GM19395 (cell line): ENCODE results near the gene DHRS4L2.
A peak's percentile ranks its signal among the peaks of the same experiment; 100 is the strongest.
"Not testable (repeated sequence)": the region's sequence is repeated elsewhere in the genome, so short reads cannot be mapped to it uniquely, and the experiment has no call there.

Source experiments
- ATAC-seq: cut with Tn5 transposase; IDR thresholded peaks from one replicate; pipeline ENCODE4 v1.9.1; 2021; ENCODE audit warnings: mild to moderate bottlenecking, moderate library complexity; ENCODE audit not compliant: unreplicated experiment

The DHRS4L2 gene

DNA sequence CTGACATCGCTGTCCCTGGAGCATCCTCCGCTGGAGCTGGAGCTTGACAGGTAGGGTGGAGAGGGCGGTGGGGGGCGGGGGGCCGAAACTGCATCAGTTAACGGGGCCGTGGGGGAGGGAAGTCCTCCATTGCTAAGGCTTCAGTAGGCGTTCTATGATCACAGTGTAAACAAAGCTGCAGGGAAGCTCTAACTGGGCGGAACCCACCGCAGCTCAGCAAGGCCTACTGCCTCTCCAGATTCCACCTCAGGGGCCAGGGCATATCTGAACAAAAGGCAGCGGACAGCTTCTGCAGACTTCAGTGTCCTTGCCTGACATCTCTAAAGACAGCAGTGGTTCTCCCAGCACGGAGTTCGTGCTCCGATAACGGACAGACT is 18.5 kb upstream of the DHRS4L2 start:
- not testable (repeated sequence) for ATAC-seq

DNA sequence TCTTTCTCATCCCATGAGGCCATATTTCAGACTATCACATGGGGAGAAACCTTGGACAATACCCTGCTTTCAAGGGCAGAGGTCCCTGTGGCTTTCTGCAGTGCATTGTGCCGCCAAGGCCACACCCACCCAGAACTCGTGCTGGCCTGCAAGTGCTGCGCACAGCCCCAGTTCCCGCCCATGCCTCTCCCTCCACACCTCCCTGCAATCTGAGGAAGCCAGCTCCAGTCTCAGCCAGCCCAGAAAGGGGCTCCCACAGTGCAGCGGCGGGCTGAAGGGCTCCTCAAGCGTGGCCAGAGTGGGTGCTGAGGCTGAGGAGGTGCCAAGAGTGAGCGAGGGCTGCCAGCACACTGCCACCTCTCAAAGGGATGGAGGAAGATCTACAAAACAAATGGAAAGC is 15.6 kb upstream of the DHRS4L2 start:
- not testable (repeated sequence) for ATAC-seq

DNA sequence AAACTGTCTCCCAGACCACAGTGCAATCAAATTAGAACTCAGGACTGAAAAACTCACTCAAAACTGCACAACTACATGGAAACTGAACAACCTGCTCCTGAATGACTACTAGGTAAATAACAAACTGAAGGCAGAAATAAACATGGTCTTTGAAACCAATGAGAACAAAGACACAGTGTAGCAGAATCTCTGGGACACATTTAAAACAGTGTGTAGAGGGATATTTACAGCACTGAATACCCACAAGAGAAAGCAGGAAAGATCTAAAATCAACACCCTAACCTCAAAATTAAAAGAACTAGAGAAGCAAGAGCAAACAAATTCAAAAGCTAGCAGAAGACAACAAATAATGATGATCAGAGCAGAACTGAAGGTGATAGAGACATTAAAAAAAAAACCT is 14.7 kb upstream of the DHRS4L2 start:
- not testable (repeated sequence) for ATAC-seq

DNA sequence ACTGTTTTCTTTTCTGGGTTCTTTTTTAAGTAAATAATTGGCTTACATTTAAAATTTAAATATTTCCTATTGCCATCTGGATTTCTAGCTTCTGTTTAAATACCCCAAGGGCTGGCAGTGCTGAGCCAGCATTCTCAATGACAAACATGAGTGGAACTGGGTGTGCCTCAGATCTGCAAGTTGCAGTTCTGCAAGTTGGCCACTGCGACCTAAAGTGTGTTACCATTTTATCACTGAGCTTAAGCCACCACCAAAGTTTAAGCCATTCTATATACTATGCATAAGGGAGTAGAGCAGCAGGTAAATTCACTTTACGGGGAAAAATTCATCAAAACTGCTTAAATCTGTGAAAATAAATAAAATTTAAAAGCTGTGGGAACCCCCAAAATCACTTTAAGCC is 11.5 kb upstream of the DHRS4L2 start:
- ATAC-seq = not testable (repeated sequence)

DNA sequence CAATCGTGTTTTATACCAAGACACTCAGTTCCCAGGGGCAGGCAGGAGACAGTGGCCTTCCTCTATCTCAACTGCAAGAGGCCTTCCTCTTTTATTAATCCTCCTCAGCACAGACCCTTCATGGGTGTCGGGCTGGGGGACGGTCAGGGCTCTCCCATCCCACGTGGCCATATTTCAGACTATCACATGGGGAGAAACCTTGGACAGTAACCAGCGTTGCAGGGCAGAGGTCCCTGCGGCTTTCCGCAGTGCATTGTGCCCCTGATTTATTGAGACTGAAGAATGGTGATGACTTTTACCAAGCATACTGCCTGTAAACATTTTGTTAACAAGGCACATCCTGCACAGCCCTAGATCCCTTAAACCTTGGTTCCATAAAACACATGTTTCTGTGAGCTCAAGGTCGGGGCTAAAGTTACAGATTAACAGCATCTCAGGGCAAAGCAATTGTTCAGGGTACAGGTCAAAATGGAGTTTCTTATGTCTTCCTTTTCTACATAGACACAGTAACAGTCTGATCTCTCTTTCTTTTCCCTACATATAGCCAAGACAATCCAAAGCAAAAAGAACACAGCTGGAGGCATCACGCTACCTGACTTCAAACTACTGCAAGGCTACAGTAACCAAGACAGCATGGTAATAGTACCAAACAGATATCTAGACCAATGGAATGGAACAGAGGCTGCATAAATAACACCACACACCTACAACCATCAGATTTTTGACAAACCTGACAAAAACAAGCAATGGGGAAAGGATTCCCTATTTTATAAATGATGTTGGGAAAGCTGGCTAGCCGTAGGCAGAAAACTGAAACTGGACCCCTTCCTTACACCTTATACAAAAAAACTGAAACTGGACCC is 6.5 kb upstream of the DHRS4L2 start:
- not testable (repeated sequence) for ATAC-seq

DNA sequence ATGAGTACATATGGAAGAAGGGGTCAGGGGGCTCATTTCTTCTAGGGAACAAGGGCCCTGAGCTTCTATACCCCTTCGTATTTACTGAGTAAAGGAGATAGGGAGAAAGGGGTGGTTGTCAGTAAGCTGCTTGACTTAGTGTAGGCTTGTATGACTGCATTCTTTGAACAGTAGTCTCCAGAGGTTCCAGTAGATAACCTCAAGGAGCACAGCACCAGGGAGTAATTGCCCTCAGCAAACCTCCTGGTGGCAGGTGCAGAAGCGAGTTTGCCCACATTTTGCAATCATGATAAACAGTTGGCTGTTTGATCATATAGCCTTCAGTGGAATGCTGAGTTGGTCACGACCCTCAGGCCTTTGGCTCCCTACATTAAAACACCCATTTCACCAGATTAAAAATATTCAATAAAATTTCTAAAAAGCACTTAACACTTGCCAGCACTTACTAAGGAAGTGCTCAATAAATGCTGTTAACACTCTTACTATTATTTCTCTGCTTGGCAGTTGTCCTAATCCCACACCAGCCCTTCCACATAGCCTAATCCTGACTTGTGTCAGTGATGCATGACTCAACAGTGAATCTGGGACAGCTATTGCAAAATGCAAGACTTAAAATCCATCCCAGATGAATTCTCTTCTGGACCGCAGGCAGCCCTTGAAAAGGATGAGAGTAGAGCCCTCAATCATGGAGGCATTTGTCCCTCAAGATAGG is 3.7 kb upstream of the DHRS4L2 start:
- no peak for ATAC-seq

DNA sequence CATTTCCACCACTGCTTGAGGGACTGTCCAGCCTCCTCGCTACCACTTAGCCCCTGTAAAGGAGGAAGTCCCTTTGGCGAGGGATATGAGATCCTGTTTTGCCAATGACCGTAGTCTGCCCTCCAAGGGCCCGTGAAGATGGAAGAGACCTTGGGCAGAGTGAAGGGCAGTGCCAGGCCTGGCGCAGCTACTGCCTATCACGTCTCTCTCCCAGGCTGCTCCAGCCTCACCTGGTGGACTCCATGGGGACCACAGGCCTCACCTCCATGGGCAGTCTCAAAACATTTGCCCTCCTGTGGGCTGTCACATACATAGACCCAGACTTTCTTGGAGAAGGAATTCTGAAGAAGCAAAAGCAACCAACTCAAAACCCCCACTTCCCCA is 514 bp upstream of the DHRS4L2 start:
- peak; percentile 7 for ATAC-seq

DNA sequence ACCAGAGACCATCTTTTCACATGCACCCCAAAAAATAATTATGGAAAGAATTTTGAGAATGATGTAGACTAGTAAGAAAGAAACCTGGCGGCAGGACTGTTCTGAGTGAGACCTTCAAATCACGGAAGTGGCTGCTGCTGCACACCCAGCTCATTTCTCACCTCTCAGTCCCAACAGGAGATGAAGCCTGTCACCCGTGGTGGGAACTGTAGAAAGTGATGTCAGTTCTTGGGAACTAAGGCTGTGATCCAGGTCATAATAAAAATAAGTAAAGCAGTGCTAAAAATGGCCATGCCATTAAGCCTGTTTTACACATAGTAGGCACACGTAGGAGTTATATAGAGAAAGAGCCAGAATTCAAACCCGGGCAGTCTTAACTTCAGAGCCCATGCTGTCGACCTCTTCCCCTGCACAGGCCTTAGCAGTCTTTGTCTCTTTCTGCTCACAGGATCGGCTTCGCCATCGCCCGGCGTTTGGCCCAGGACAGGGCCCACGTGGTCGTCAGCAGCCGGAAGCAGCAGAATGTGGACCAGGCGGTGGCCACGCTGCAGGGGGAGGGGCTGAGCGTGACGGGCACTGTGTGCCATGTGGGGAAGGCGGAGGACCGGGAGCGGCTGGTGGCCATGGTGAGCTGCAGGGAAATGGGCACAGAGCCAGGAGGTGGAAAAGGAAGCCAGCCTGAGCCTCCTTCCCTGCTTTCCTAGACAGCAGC is 1.2 kb downstream of the DHRS4L2 start:
- ATAC-seq = peak; percentile 43

DNA sequence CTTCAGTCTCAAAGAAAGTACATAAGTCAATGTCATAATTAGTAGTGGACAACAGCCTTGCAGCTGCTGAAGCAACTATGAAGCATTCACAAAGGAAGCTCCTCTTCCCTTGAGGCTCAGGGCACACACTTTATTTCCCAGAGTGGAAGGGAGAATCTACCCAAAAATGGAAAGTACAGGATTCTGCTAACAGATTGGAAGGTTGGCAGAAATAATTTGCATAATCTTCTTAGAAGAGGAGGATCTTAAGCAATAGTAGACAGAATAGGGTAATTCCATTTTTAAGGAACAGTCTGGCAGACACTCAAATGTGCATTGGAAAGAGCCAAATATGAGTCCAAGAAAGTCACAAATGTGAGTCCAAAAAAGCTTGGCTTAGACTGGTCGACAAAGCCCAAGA is 2.2 kb downstream of the DHRS4L2 start:
- not testable (repeated sequence) for ATAC-seq

DNA sequence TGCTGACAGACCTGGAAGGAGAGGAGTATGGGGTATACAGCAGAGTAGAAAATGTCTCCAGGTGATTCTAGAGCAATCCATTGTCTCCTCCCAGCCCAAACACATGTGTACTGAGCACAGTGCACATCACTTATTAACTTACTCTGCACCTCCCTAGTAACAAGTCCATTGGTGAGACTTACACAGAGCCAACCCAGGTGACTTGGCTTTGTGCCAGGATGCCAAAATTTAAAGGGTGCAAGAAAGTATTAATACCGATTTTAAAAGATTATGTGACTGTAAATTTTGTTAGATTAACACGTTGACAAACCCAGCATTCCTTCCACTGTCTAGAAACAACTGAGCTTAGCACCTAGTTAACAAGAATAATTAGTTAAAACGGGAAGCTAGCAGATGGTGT is 4.3 kb downstream of the DHRS4L2 start:
- ATAC-seq = not testable (repeated sequence)

DNA sequence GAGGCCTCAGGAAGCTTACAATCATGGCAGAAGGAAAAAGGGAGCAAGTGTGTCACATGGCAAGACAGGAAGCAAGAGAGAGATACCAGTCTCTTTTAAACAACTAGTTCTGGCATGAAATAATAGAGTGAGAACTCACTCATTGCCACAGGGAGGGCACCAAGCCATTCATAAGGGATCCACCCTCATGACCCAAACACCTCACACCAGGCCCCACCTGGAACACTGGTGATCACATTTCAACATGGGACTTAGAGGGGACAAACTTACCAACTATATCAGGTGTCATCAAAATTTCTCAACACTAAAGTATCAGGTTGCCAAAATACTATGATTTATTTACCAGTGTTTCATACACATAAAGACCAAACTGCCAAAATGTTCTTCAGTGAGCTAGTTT is 7.3 kb downstream of the DHRS4L2 start:
- not testable (repeated sequence) for ATAC-seq

DNA sequence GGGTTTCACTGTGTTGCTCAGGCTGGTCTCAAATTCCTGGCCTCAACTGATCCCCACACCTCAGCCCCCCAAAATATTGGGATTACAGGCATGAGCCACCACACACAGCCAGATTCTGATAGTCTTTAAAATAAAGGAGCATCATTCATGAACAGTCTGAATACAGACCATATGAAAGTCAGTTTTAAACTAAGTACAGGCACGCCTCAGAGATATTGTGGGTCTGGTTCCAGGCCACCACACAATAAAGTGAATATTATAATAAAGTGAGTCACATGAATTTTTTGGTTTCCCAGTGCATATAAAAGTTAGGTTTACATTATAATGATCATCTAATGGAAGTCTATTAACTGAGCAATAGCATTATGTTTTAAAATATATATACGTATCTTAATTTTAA is 8.1 kb downstream of the DHRS4L2 start:
- not testable (repeated sequence) for ATAC-seq

DNA sequence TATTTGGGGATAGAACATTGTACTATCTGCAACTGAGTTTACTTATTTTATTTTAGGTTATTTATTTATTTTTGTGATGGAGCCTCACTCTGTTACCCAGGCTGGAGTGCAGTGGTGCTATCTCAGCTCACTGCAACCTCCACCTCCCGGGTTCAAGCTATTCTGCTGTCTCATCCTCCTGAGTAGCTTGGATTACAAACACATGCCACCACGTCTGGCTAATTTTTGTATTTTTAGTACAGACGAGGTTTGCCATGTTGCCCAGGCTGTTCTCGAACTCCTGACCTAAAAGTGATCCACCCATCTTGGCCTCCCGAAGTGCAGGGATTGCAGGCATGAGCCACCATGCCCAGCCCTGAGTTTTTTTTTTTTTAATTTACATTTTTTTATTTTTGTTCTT is 10.9 kb downstream of the DHRS4L2 start:
- ATAC-seq = not testable (repeated sequence)

DNA sequence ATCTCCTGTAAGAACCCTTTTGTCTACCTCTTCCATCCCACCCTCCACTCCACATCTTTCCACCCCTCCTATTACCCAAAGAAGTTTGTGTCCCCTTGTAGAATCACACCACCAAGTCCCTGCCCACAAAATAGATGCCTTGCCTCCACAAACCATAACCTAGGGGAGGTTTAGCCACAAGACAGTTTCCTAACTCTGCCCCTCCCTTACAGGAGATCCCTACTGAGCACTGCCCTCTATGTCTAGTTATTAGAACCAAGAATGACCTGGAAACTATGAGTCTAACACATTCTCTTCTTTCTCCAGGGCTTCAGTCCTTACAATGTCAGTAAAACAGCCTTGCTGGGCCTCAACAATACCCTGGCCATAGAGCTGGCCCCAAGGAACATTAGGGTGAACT is 12.3 kb downstream of the DHRS4L2 start:
- not testable (repeated sequence) for ATAC-seq

DNA sequence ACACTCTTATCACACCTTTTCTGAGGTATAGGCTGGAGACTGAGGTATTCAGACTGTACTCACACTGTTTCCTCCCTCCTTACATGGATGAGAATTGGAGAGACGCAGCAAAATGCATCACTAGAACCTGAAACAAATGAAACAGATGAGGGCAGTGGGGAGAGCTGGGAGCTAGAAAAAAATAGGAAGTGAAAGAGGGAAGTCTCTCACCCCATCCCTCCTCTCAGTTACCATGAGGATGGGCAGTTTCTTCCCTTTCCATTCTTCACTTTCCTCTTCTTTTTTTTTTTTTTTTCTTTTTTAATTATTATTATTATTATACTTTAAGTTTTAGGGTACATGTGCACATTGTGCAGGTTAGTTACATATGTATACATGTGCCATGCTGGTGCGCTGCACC is 12.9 kb downstream of the DHRS4L2 start:
- not testable (repeated sequence) for ATAC-seq

DNA sequence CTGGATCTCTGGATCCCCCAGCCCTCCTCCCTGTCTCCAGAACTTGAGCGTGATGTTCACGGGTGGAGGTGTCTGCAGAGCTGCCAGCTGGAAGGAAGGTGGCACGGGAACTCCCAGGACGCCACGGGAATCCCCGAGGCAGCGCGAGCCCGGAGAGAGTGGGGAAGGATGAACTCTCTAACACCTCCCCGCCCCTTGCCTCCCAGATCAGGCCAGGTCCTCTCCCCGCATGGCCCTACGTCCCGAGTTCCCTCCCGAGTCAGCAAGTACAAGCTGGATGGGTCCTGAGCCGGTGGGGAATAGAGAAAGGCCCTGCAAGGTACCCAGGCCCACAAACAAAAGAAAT is 17.7 kb downstream of the DHRS4L2 start:
- peak; percentile 35 for ATAC-seq

DNA sequence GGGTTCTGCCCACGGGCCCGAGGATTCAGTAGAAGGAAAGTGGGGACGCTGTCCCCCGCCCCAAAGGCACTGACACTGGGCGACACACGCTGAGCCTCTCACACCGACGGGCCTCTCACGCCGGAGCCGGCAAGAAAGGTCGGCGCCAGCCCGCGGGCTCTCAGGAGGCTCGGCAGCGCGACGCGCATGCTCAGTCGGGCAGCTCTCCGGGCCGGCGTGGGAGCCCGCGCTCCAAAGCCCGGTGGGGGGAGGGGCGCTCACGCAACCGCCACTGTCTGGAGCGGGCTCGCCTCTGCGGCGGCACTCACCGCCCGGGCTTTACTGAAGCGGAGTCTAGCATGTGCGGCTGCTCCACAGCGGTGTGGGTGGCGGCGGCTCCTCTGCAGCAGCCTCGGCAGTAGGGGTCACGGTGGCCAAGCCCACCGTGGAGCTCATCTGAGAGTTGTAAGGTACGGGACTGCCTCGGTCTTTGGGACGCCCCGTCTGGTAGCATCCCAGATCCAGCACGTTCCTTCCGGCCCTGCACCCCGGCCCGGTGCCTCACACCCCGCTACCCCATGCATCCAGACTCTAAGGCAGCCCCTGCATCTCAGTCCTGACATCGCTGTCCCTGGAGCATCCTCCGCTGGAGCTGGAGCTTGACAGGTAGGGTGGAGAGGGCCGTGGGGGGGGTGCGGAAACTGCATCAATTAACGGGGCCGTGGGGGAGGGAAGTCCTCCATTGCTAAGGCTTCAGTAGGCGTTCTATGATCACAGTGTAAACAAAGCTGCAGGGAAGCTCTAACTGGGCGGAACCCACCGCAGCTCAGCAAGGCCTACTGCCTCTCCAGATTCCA is 18.3 kb downstream of the DHRS4L2 start:
- ATAC-seq = peak; percentile 80

DNA sequence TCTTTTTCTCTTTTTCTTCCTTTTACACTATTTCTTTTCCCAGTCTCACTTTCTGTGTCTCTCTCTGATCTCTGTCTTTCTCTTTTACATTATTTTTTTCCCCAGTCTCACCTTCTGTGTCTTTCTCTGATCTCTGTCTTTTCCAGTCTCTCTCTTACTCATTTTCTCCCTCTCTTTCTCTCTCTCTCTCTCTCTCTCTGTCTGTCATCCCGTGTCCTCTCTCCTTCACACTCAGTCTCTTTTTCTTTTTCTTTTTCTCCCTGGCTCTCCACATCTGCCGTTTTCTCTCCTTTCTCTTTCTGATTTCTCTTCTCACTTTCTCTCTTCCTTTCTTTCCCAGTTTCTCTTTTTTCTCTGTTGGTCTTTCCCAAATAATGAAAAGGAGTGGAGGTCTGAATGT is 22.3 kb downstream of the DHRS4L2 start:
- ATAC-seq = no peak

DNA sequence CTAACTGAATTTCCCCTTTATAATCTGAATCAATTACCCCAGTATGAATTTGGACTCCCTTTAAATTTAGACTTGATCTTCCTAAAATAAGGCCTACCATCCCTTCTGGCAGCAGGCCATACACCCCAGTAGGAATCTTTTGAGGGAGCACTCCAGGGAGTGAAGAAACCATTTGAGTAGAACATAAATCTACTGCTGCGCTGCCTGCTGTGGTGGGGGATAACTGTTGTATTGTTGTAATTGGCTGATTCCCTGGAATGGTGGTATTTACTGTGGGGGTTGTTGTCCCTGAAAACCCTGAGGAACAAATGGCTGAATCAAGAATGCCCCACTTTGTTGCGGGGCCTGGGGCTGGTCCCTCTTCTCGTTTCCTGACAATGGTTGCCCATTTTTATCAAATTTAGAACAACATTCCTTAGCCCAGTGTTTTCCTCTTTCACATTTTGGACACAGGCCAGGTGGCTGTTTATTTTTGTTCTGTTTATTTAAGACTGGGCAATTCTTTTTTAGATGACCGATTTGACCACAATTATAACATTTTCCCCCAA is 24.1 kb downstream of the DHRS4L2 start:
- not testable (repeated sequence) for ATAC-seq
